GM18499 (cell line): ENCODE results near the gene SELL.
"Not testable (repeated sequence)": the region's sequence is repeated elsewhere in the genome, so short reads cannot be mapped to it uniquely, and the experiment has no call there.

Experiments used
- ATAC-seq: cut with Tn5 transposase; IDR thresholded peaks from one replicate; pipeline ENCODE4 v1.9.1; 2021; ENCODE audit warnings: moderate number of reproducible peaks; ENCODE audit not compliant: insufficient read depth, unreplicated experiment

The SELL gene

GRCh38 chr1:169711469-169712308 lies at the start of gene SELL:
Gene SELL (minus strand): TSS chr1:169711620. CDS start chr1:169711498, 122 bp downstream.
- peak; percentile 59 for ATAC-seq

GRCh38 chr1:169759038-169759437 lies 47.6 kb upstream of the SELL start:
- ATAC-seq: no peak

- ATAC-seq: no peak
Measured at GRCh38 chr1:169753549-169753948, 42.1 kb upstream of the SELL start.

- no peak for ATAC-seq
Measured at GRCh38 chr1:169750041-169750440, 38.6 kb upstream of the SELL start.

GRCh38 chr1:169746550-169746949 lies 35.1 kb upstream of the SELL start:
- ATAC-seq: no peak

- no peak for ATAC-seq
Measured at GRCh38 chr1:169745015-169745861, 33.8 kb upstream of the SELL start.

GRCh38 chr1:169741666-169742394 lies 30.4 kb upstream of the SELL start:
- ATAC-seq: no peak

GRCh38 chr1:169739980-169740379 lies 28.6 kb upstream of the SELL start:
- no peak for ATAC-seq

- no peak for ATAC-seq
Measured at GRCh38 chr1:169733924-169734323, 22.5 kb upstream of the SELL start, which contains the start of gene SELE. Gene SELE (minus strand): TSS chr1:169734079. CDS start chr1:169733612, 467 bp downstream.

- no peak for ATAC-seq
Measured at GRCh38 chr1:169731446-169731845, 20.0 kb upstream of the SELL start.

- ATAC-seq: no peak
Measured at GRCh38 chr1:169729991-169730390, 18.6 kb upstream of the SELL start.

- no peak for ATAC-seq
Measured at GRCh38 chr1:169727307-169727706, 15.9 kb upstream of the SELL start.

- no peak for ATAC-seq
Measured at GRCh38 chr1:169726851-169727250, 15.4 kb upstream of the SELL start.

GRCh38 chr1:169725930-169726329 lies 14.5 kb upstream of the SELL start:
- no peak for ATAC-seq

GRCh38 chr1:169724168-169724567 lies 12.7 kb upstream of the SELL start:
- no peak for ATAC-seq

- no peak for ATAC-seq
Measured at GRCh38 chr1:169723763-169724162, 12.3 kb upstream of the SELL start.

- ATAC-seq: no peak
Measured at GRCh38 chr1:169722779-169723178, 11.4 kb upstream of the SELL start.

GRCh38 chr1:169715100-169715499 lies 3.7 kb upstream of the SELL start:
- not testable (repeated sequence) for ATAC-seq

GRCh38 chr1:169713090-169713489 lies 1.7 kb upstream of the SELL start:
- not testable (repeated sequence) for ATAC-seq

GRCh38 chr1:169712309-169712631 lies 850 bp upstream of the SELL start:
- ATAC-seq: no peak

GRCh38 chr1:169708647-169709046 lies 2.8 kb downstream of the SELL start:
- ATAC-seq: no peak
